ENCODE data around the gene GRK2. TPM values are rescaled to one million over a fixed set of nuclear protein-coding genes. Genes with fewer than 3 reads are reported as not detected.

GRK2 gene
- total and polyA plus RNA-seq, 2 of the 13 experiments (the other 11 are each of a cell fraction or from before 2014, with no cell fraction given) = 31.3 to 42.4 TPM

DNA sequence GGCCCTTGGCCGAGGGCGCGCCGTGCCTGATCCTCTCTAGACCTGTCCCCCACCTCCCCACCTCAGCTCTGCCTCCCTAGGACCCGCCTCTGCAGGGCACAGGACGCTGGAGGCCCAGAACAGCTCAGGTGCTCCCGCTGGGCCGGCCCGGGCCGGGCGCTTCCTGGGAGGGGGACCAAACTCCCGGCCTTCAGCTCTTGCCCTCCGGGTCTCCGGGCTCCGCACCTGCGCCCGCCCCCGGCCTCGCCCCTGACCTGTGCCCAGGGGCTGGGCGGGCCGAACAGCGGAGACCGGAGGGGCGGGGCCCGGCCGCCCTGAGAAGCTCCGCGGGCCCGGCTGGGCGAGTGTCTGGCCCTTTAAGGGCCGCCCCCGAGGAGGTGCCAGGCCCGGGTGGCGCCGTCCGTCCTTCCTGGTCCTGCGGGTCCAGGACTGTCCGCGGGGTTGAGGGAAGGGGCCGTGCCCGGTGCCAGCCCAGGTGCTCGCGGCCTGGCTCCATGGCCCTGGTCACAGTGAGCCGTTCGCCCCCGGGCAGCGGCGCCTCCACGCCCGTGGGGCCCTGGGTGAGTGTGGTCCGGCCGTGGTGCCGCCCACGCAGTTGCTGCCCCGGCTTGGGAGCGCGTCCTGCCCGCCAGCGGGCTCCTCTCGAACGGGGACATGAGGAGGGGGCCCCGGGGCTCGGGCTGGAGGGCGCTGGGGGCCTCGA lies 37.0 kb downstream of the GRK2 start, which contains the start of gene SSH3 (continued):
- TF ChIP-seq POLR2AphosphoS5 (IDR thresholded peaks at IDR 0.05; ENCODE audit: low read depth, low read length) = 0 out of 2 replicates have a peak, but pooled peaks have one; percentile 26
- no peak; the same call in 1 of the 2 replicates for TF ChIP-seq ELF1 (CRISPR knock-in tag; IDR thresholded peaks at IDR 0.05)
- TF ChIP-seq ZSCAN20 (CRISPR knock-in tag; IDR thresholded peaks at IDR 0.05; ENCODE audit: borderline replicate concordance) = peak; percentile 13; the same call in 1 of the 2 replicates
- TF ChIP-seq, protein P1, sequence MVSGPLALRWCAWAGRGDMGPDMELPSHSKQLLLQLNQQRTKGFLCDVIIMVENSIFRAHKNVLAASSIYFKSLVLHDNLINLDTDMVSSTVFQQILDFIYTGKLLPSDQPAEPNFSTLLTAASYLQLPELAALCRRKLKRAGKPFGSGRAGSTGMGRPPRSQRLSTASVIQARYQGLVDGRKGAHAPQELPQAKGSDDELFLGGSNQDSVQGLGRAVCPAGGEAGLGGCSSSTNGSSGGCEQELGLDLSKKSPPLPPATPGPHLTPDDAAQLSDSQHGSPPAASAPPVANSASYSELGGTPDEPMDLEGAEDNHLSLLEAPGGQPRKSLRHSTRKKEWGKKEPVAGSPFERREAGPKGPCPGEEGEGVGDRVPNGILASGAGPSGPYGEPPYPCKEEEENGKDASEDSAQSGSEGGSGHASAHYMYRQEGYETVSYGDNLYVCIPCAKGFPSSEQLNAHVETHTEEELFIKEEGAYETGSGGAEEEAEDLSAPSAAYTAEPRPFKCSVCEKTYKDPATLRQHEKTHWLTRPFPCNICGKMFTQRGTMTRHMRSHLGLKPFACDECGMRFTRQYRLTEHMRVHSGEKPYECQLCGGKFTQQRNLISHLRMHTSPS (CRISPR knock-in tag; IDR thresholded peaks at IDR 0.05; ENCODE audit: low read depth) = peak; percentile 90
- TF ChIP-seq HNF4A (CRISPR knock-in tag; IDR thresholded peaks at IDR 0.05) = no peak
- TF ChIP-seq, protein P2, sequence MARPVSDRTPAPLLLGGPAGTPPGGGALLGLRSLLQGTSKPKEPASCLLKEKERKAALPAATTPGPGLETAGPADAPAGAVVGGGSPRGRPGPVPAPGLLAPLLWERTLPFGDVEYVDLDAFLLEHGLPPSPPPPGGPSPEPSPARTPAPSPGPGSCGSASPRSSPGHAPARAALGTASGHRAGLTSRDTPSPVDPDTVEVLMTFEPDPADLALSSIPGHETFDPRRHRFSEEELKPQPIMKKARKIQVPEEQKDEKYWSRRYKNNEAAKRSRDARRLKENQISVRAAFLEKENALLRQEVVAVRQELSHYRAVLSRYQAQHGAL (CRISPR knock-in tag; IDR thresholded peaks at IDR 0.05; ENCODE audit: not compliant biosample characterization) = peak; percentile 58
- 0 out of 2 replicates have a peak, but pooled peaks have one; percentile 22 for TF ChIP-seq ZBTB38 (CRISPR knock-in tag; IDR thresholded peaks at IDR 0.05)
- peak; percentile 47; the same call in 1 of the 2 replicates for TF ChIP-seq ZSCAN29 (CRISPR knock-in tag; conservative IDR thresholded peaks at IDR 0.05)
- no peak for TF ChIP-seq REL (CRISPR knock-in tag; conservative IDR thresholded peaks at IDR 0.05)
- TF ChIP-seq, protein P3, sequence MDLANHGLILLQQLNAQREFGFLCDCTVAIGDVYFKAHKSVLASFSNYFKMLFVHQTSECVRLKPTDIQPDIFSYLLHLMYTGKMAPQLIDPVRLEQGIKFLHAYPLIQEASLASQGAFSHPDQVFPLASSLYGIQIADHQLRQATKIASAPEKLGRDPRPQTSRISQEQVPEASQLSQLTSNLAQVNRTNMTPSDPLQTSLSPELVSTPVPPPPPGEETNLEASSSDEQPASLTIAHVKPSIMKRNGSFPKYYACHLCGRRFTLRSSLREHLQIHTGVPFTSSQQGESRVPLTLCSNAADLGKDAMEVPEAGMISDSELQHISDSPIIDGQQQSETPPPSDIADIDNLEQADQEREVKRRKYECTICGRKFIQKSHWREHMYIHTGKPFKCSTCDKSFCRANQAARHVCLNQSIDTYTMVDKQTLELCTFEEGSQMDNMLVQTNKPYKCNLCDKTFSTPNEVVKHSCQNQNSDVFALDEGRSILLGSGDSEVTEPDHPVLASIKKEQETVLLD (CRISPR knock-in tag; IDR thresholded peaks at IDR 0.05; ENCODE audit: low read depth) = no peak
- TF ChIP-seq EEA1 (CRISPR knock-in tag; IDR thresholded peaks at IDR 0.05; ENCODE audit: borderline replicate concordance) = peak; percentile 86; the same call in 1 of the 2 replicates
- peak in 1 of 2 experiments; percentile 66; a peak in 1 of 4 replicates for TF ChIP-seq KLF16 (CRISPR knock-in tag; IDR thresholded peaks at IDR 0.05)
- 0 out of 2 replicates have a peak, but pooled peaks have one; percentile 63 for TF ChIP-seq ZBTB39 (CRISPR knock-in tag; IDR thresholded peaks at IDR 0.05)
- peak; percentile 5 for TF ChIP-seq ZNF883 (CRISPR knock-in tag; IDR thresholded peaks at IDR 0.05; ENCODE audit: not compliant biosample characterization)
- peak; percentile 37; the same call in 1 of the 2 replicates for TF ChIP-seq BCL3 (CRISPR knock-in tag; IDR thresholded peaks at IDR 0.05)
- TF ChIP-seq E2F5 (CRISPR knock-in tag; conservative IDR thresholded peaks at IDR 0.05) = no peak
- peak; percentile 34 for TF ChIP-seq HNRNPK (IDR thresholded peaks at IDR 0.05; ENCODE audit: low read depth, low read length, poor library complexity, severe bottlenecking)
- TF ChIP-seq TEAD3 (CRISPR knock-in tag; optimal IDR thresholded peaks at IDR 0.05; ENCODE audit: borderline replicate concordance) = peak; percentile 4
- TF ChIP-seq ZFP41 (CRISPR knock-in tag; IDR thresholded peaks at IDR 0.05; ENCODE audit: borderline replicate concordance) = no peak
- peak; percentile 64 for TF ChIP-seq HDAC1 (CRISPR knock-in tag; IDR thresholded peaks at IDR 0.05)

Data from HepG2 (cell line).